HG03442 (cell line): Measurements from ENCODE around the gene SGTA.

ENCODE experiments used
- ATAC-seq: cut with Tn5 transposase; IDR thresholded peaks from one replicate; pipeline ENCODE4 v1.9.1; 2021; ENCODE audit warnings: mild to moderate bottlenecking, moderate library complexity; ENCODE audit not compliant: unreplicated experiment

The SGTA gene

GRCh38 chr19:2810141-2811091 is 27.3 kb upstream of the SGTA start:
- ATAC-seq, result no peak

GRCh38 chr19:2809387-2810140 is 26.5 kb upstream of the SGTA start:
- ATAC-seq, result no peak

- ATAC-seq, result no peak
These were observed 25.3 kb upstream of the SGTA start for GRCh38 chr19:2808129-2808941.

GRCh38 chr19:2807379-2808128 is 24.5 kb upstream of the SGTA start:
- no peak for ATAC-seq

- ATAC-seq, result no peak
These were observed 23.8 kb upstream of the SGTA start for GRCh38 chr19:2806736-2807378.

- ATAC-seq, result no peak
These were observed 23.0 kb upstream of the SGTA start for GRCh38 chr19:2805991-2806649.

- no peak for ATAC-seq
These were observed 22.3 kb upstream of the SGTA start for GRCh38 chr19:2805261-2805900.

- no peak for ATAC-seq
These were observed 21.3 kb upstream of the SGTA start for GRCh38 chr19:2804156-2805004.

- no peak for ATAC-seq
These were observed 20.5 kb upstream of the SGTA start for GRCh38 chr19:2803486-2804155.

GRCh38 chr19:2802826-2803225 is 19.8 kb upstream of the SGTA start:
- no peak for ATAC-seq

GRCh38 chr19:2800506-2800905 is 17.4 kb upstream of the SGTA start:
- no peak for ATAC-seq

- ATAC-seq, result no peak
These were observed 16.4 kb upstream of the SGTA start for GRCh38 chr19:2799273-2800020.

- no peak for ATAC-seq
These were observed 15.7 kb upstream of the SGTA start for GRCh38 chr19:2798733-2799132.

GRCh38 chr19:2798158-2798685 is 15.1 kb upstream of the SGTA start:
- no peak for ATAC-seq

GRCh38 chr19:2797280-2797679 is 14.2 kb upstream of the SGTA start:
- ATAC-seq, result no peak

- ATAC-seq, result no peak
These were observed 13.7 kb upstream of the SGTA start for GRCh38 chr19:2796659-2797266.
